ENCODE measurements around the gene GPR108. TPM values are rescaled to one million over a fixed set of nuclear protein-coding genes. Genes with fewer than 3 reads are reported as not detected.

GPR108 gene
- total RNA-seq, 1 experiment from 2014 or later, result 36.4 TPM

GRCh38 chr19:6691342-6691741, 46.0 kb downstream of the GPR108 start:
- Histone ChIP-seq H3K36me3 (ENCODE audit: insufficient read depth, low read length, poor library complexity, severe bottlenecking) (no peaks in the 10 kb centered on the region), H3K4me1 (ENCODE audit: insufficient read depth, low read length, poor library complexity, severe bottlenecking) (no peaks in the 10 kb centered on the region), H3K27ac (ENCODE audit: low read depth, low read length, poor library complexity, severe bottlenecking) (no peak overlapping the region), H3K4me3 (ENCODE audit: low read depth, low read length, poor library complexity, severe bottlenecking) (no peak overlapping the region), H3K27me3 (replicated peaks; ENCODE audit: insufficient read depth, low read depth, low read length, poor library complexity) (no peaks in the 10 kb centered on the region), H3K9me3 (ENCODE audit: low read depth, low read length, poor library complexity, severe bottlenecking) (no peaks in the 10 kb centered on the region)
- CTCF ChIA-PET, result interaction anchor here (0.6 kb wide), 1 partner anchor 87 kb away, joined by 3 read pairs; no protein-coding TSS in a partner anchor
- POLR2A ChIA-PET (ENCODE audit: low non-redundant PET), result interaction anchor here (0.7 kb wide), 1 partner anchor 43 kb away, joined by 5 read pairs; no protein-coding TSS in a partner anchor
- TF ChIP-seq CTCF (conservative IDR thresholded peaks at IDR 0.05; ENCODE audit: low read depth, low read length) (no peak), EZH2 (IDR thresholded peaks at IDR 0.05; ENCODE audit: borderline replicate concordance, low read depth, low read length, poor library complexity, severe bottlenecking) (no peak)
- DNase-seq (ENCODE audit: low spot score), result no peak
- no TSS peak for BruUV-seq (replicated peaks)
- intact Hi-C loops (cut with micrococcal nuclease; ENCODE audit: unreplicated experiment), result no loop called here

GRCh38 chr19:6690160-6690885, 47.1 kb downstream of the GPR108 start:
- no peaks in the 10 kb centered on the region for H3K27me3 ChIP-seq (replicated peaks; ENCODE audit: insufficient read depth, low read depth, low read length, poor library complexity)
- CTCF ChIA-PET, result no interaction called here
- DNase-seq (ENCODE audit: low spot score), result no peak
- POLR2A ChIA-PET (ENCODE audit: low non-redundant PET), result interaction anchor here (0.6 kb wide), 1 partner anchor 610 kb away, joined by 4 read pairs; no protein-coding TSS in a partner anchor
- H3K4me1 ChIP-seq (ENCODE audit: insufficient read depth, low read length, poor library complexity, severe bottlenecking), result no peaks in the 10 kb centered on the region
- intact Hi-C loops (cut with micrococcal nuclease; ENCODE audit: unreplicated experiment), result no loop called here
- H3K9me3 ChIP-seq (ENCODE audit: low read depth, low read length, poor library complexity, severe bottlenecking), result no peaks in the 10 kb centered on the region
- no TSS peak for BruUV-seq (replicated peaks)
- H3K36me3 ChIP-seq (ENCODE audit: insufficient read depth, low read length, poor library complexity, severe bottlenecking), result no peaks in the 10 kb centered on the region
- no peak overlapping the region for H3K27ac ChIP-seq (ENCODE audit: low read depth, low read length, poor library complexity, severe bottlenecking)
- no peak for TF ChIP-seq EZH2 (IDR thresholded peaks at IDR 0.05; ENCODE audit: borderline replicate concordance, low read depth, low read length, poor library complexity, severe bottlenecking)
- TF ChIP-seq CTCF (conservative IDR thresholded peaks at IDR 0.05; ENCODE audit: low read depth, low read length), result no peak
- no peak overlapping the region for H3K4me3 ChIP-seq (ENCODE audit: low read depth, low read length, poor library complexity, severe bottlenecking)

- no peak for DNase-seq (ENCODE audit: low spot score)
- Histone ChIP-seq H3K27ac (ENCODE audit: low read depth, low read length, poor library complexity, severe bottlenecking) (no peak overlapping the region), H3K4me1 (ENCODE audit: insufficient read depth, low read length, poor library complexity, severe bottlenecking) (no peaks in the 10 kb centered on the region), H3K27me3 (replicated peaks; ENCODE audit: insufficient read depth, low read depth, low read length, poor library complexity) (no peaks in the 10 kb centered on the region), H3K36me3 (ENCODE audit: insufficient read depth, low read length, poor library complexity, severe bottlenecking) (no peaks in the 10 kb centered on the region), H3K9me3 (ENCODE audit: low read depth, low read length, poor library complexity, severe bottlenecking) (no peaks in the 10 kb centered on the region), H3K4me3 (ENCODE audit: low read depth, low read length, poor library complexity, severe bottlenecking) (no peak overlapping the region)
- BruUV-seq (replicated peaks), result no TSS peak
- intact Hi-C loops (cut with micrococcal nuclease; ENCODE audit: unreplicated experiment), result no loop called here
- no peak for TF ChIP-seq CTCF (conservative IDR thresholded peaks at IDR 0.05; ENCODE audit: low read depth, low read length)
- TF ChIP-seq EZH2 (IDR thresholded peaks at IDR 0.05; ENCODE audit: borderline replicate concordance, low read depth, low read length, poor library complexity, severe bottlenecking), result no peak
- POLR2A ChIA-PET (ENCODE audit: low non-redundant PET), result no interaction called here
- CTCF ChIA-PET, result no interaction called here
Measured at GRCh38 chr19:6687114-6687513, 50.3 kb downstream of the GPR108 start.
